Measurements from ENCODE around the gene FRA10AC1. TPM values are rescaled to one million over a fixed set of nuclear protein-coding genes. Genes with fewer than 3 reads are reported as not detected.
"Not testable (repeated sequence)": the region's sequence is repeated elsewhere in the genome, so short reads cannot be mapped to it uniquely, and the experiment has no call there.

FRA10AC1 gene
- total RNA-seq, 1 donor from 2014 or later, result 27.0 TPM

DNA sequence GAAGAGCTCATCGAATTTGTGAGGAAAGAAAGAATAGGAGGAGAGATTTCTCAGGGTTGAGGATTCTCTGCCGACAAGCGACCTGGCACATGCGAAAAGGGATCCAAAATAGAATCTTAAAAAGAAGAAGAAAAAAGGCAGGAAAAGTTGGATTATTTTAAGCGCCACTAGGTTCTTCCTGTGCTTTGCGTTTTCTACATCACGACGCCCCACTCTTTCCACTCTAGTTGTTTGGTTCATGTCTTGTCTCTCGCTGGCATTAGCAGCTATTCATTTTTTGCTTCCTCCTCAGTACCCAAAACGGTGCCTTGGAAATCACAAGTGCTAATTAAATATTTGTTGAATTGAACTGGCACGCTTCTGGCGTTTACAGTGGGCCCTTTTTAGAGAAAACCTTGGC, 674 bp upstream of the FRA10AC1 start:
- no peak for TF ChIP-seq CTCF (IDR thresholded peaks at IDR 0.05; ENCODE audit: unreplicated experiment)
- Mint-ChIP-seq H3K4me1 (peaks cover 7% of the 10 kb centered on the region), H3K9me3 (no peaks in the 10 kb centered on the region), H3K27ac (no peak overlapping the region), H3K27me3 (ENCODE audit: low read depth) (no peaks in the 10 kb centered on the region), H3K4me3 (no peak overlapping the region), H3K36me3 (no peaks in the 10 kb centered on the region)
- no peak for DNase-seq (ENCODE audit: low spot score in 2 of 2, unreplicated experiment in 2 of 2)

DNA sequence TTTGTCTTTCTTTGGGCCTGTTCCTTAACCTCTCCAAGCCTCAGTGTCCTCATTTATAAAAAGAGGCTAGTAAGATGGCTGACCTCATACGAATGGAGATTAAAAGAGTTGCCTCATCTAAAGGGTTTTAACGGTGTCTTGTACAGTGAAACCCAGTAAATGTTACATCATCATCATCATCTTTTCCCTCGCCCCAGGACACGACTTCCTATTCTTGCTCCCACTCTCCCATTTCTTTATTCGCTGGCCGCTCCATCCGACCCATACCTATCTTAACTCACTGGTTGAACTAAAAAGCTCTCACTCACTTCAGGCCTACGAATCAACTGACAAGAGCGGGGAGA, 554 bp downstream of the FRA10AC1 start:
- H3K4me3 Mint-ChIP-seq, result no peak overlapping the region
- H3K9me3 Mint-ChIP-seq, result no peaks in the 10 kb centered on the region
- no peak overlapping the region for H3K27ac Mint-ChIP-seq
- DNase-seq (ENCODE audit: low spot score in 2 of 2, unreplicated experiment in 2 of 2), result no peak
- peaks cover 7% of the 10 kb centered on the region for H3K4me1 Mint-ChIP-seq
- peaks cover 7% of the 10 kb centered on the region for H3K36me3 Mint-ChIP-seq
- TF ChIP-seq CTCF (IDR thresholded peaks at IDR 0.05; ENCODE audit: unreplicated experiment), result no peak
- H3K27me3 Mint-ChIP-seq (ENCODE audit: low read depth), result no peaks in the 10 kb centered on the region

- Mint-ChIP-seq H3K27me3 (ENCODE audit: low read depth) (no peaks in the 10 kb centered on the region), H3K9me3 (no peaks in the 10 kb centered on the region), H3K36me3 (peaks cover 20% of the 10 kb centered on the region), H3K27ac (no peak overlapping the region), H3K4me1 (peaks cover 3% of the 10 kb centered on the region), H3K4me3 (no peak overlapping the region)
- TF ChIP-seq CTCF (IDR thresholded peaks at IDR 0.05; ENCODE audit: unreplicated experiment), result no peak
- no peak for DNase-seq (ENCODE audit: low spot score in 2 of 2, unreplicated experiment in 2 of 2)
Measured at GRCh38 chr10:93697207-93697606, 5.2 kb downstream of the FRA10AC1 start.

- DNase-seq (ENCODE audit: low spot score in 2 of 2, unreplicated experiment in 2 of 2); H3K27ac Mint-ChIP-seq; H3K4me1 Mint-ChIP-seq; H3K4me3 Mint-ChIP-seq; H3K9me3 Mint-ChIP-seq; H3K27me3 Mint-ChIP-seq (ENCODE audit: low read depth): not testable (repeated sequence)
- peaks cover 20% of the 10 kb centered on the region for H3K36me3 Mint-ChIP-seq
Measured at GRCh38 chr10:93696582-93696981, 5.8 kb downstream of the FRA10AC1 start.

DNA sequence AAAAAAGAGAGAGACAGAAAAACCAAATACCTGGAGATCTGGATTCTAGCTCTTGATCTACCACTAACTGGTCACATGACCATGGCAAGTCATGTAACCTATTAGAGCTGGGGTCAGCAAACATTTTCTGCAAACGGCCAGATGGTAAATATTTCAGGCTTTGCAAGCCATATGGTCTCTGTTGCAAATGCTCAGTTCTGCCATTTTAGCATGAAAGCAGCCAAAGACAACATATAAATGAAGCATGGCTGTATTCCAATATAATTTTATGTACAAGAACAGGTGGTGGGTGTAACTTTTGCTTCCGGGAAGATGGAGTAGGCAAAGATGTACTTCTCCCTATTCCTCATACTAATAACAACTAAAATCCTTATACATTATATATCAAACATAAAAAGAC, 6.7 kb downstream of the FRA10AC1 start:
- Mint-ChIP-seq H3K9me3 (no peaks in the 10 kb centered on the region), H3K27ac (no peak overlapping the region), H3K36me3 (peaks cover 20% of the 10 kb centered on the region), H3K27me3 (ENCODE audit: low read depth) (no peaks in the 10 kb centered on the region), H3K4me1 (no peaks in the 10 kb centered on the region), H3K4me3 (no peak overlapping the region)
- TF ChIP-seq CTCF (IDR thresholded peaks at IDR 0.05; ENCODE audit: unreplicated experiment), result no peak
- DNase-seq (ENCODE audit: low spot score in 2 of 2, unreplicated experiment in 2 of 2), result no peak

DNA sequence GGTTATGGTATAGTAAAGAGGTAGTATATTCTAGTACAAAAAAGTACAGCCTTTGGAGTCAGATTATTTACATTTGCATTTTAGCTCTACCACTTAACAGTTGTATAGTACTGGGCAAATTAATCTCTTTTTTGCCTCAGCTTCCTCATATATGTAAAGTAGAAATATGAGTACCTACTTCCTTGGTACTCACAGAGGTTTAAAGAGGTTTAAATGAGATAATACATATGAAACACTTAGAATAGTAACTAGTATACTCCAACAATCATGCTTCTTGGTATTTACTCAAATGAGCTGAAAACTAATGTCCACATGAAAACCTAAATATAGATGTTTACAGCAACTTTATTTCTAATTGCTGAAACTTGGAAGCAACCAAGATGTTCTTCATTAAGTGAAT, 14.7 kb downstream of the FRA10AC1 start:
- H3K9me3 Mint-ChIP-seq, result no peaks in the 10 kb centered on the region
- H3K36me3 Mint-ChIP-seq, result peaks cover 8% of the 10 kb centered on the region
- no peaks in the 10 kb centered on the region for H3K27me3 Mint-ChIP-seq (ENCODE audit: low read depth)
- no peak overlapping the region for H3K4me3 Mint-ChIP-seq
- no peak for TF ChIP-seq CTCF (IDR thresholded peaks at IDR 0.05; ENCODE audit: unreplicated experiment)
- H3K4me1 Mint-ChIP-seq, result no peaks in the 10 kb centered on the region
- no peak for DNase-seq (ENCODE audit: low spot score in 2 of 2, unreplicated experiment in 2 of 2)
- no peak overlapping the region for H3K27ac Mint-ChIP-seq
